Right lobe of liver (tissue), 4 donors: ENCODE measurements around the gene PRM3.

ENCODE experiments used
- POLR2A ChIP-seq: fragments of 450-650 bp; IDR thresholded peaks from one replicate; pipeline ENCODE4 v1.6.1; 2017; ENCODE audit warnings: antibody characterized with exemption, mild to moderate bottlenecking
- TF ChIP-seq, protein P1 (sequence below), 4 donors: fragments of 200-600 bp in 3 of 4; fragments of 450-650 bp in 1 of 4; IDR thresholded peaks; one replicate each; pipeline versions ENCODE4 v1.5.1 to v1.8.0; 2016 to 2022; ENCODE audit warnings: antibody characterized with exemption in 4 of 4, mild to moderate bottlenecking in 2 of 4
- donor health status: DM: no; HTN: no; CAD: no.
- donor health status: DM: no; HTN: no; CAD: no.
- donor health status: DM: no; HTN: yes; CAD: no.

DNA sequence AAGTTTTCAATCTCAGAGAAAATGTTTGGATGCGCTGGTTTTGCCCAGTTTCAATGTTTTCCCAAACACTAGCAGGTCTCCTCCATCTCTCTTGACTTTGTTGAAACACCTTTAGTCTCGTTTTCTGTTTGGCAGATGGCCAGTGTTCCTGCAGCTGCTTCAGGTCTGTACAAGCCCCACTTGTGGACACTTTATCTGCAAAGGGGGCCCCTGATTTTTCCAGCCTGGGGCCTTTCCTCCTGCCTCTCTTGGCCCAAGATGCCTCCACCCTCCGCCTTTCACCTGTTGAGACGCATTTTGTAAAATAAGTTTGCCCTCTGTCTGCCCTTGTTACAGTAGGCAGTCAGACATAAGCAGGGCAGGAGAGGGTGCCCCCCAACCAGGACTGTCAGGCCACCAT lies 29.5 kb upstream of the PRM3 start:
- TF ChIP-seq POLR2A = no peak
- TF ChIP-seq, protein P1, sequence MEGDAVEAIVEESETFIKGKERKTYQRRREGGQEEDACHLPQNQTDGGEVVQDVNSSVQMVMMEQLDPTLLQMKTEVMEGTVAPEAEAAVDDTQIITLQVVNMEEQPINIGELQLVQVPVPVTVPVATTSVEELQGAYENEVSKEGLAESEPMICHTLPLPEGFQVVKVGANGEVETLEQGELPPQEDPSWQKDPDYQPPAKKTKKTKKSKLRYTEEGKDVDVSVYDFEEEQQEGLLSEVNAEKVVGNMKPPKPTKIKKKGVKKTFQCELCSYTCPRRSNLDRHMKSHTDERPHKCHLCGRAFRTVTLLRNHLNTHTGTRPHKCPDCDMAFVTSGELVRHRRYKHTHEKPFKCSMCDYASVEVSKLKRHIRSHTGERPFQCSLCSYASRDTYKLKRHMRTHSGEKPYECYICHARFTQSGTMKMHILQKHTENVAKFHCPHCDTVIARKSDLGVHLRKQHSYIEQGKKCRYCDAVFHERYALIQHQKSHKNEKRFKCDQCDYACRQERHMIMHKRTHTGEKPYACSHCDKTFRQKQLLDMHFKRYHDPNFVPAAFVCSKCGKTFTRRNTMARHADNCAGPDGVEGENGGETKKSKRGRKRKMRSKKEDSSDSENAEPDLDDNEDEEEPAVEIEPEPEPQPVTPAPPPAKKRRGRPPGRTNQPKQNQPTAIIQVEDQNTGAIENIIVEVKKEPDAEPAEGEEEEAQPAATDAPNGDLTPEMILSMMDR (IDR thresholded peaks at IDR 0.05) = no peak
